CD4-positive, alpha-beta T cell treated with Interleukin-1 beta for 1 hour (primary cell): ENCODE measurements around the gene SPEF1.

Experiments used
- DNase-seq, 2 donors: peaks; one replicate each; pipeline ENCODE4 v3.0.0-alpha.2; 2020 to 2022

Gene SPEF1

DNA sequence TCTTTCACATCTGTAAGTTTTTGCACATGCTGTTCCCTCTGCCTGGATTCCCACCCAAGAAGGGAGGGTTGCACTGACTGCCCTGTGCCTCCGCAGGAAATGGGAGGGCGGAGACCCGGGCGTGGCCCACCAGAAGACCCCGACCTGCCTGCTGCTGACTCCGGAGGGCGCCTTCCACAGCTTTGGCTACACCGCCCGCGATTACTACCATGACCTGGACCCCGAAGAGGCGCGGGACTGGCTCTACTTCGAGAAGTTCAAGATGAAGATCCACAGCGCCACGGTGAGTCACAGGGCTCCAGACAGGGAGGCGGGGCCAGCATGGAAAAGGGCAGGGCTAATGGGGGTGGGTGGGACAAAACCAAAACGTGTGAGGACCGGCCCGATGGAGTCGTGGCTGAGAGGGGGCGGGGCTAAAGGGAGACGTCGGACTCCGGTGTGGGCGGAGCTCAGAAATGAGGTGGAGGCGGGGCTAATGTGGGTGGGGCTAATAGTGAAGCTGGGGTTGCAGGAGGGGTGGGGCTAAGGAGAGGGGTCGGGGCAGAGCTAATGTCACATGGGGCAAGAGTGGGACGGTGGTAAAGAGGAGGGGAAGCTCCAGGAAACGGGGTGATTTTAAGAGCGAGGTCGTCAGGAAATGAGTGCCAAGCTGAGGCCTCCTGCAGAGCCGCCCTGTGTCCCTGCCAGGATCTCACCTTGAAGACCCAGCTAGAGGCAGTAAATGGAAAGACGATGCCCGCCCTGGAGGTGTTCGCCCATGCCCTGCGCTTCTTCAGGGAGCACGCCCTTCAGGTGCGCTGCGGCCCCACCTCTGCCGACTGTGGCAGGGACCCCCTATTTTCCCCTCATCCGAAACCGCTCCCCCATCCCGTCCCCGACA lies 36.2 kb downstream of the SPEF1 start:
- peak; percentile 83 to 87 for DNase-seq

DNA sequence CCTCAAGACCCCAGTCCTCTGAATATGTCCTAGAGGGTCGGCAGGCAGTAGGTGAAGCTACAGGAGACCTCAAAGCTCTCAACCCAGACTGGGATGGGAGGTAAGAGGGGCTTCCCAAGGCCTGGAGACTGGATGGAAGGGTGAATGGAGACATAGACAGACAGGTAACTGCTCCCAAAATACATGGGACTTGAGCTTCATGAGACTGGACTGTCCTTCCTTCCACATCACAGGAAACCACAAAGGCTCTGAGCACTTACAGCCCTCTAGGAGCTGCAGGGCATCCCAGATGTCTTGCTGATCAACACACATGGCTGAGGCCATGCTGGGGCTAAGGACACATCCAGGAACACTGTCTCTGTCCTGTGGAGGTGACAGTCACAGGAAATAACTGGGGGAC lies 37.2 kb downstream of the SPEF1 start:
- no peak for DNase-seq

DNA sequence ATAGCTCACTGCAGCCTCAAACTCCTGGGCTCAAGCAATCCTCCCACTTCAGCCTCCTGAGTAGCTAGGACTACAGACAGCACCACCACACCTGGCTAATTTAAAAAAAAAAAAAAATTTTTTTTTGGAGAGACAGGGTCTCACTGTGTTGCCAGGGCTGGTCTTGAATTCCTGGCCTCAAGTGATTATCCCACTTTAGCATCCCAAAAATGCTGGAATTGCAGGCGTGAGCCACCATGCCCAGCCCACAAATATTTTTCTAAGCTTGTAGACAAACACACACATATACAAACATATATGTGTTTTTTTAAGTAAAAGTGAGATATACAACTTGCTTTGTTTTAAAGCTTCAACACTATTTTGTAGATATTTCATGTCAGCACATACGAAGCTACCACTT lies 38.0 kb downstream of the SPEF1 start:
- no peak for DNase-seq

DNA sequence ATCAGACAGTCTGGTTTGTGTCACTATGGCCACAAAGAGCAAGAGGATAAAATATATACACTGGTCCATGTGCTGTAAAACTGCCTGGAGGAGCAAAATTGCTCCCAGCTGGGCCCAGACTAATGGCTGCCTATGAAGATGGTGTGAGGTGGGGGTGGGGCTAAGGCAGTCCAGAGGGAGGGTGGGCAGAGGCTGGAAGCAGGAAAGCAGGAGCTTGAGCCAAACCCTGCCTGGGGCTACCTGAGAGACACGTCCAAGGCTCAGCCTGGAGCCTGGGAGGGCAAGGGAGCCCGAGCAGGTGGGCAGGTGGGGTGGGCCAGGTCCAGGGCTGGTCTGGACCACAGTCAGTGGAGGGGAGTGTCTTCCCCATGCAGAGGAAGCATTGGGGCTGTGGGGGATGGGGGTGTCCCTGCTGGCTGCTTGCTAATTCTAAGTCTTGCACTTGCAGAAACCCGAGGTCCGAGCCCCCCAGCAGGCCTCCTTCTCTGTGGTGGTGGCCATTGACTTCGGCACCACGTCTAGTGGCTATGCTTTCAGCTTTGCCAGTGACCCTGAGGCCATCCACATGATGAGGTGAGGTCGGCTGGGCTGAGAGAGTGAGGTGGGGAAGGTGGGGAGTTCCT lies 39.3 kb downstream of the SPEF1 start:
- DNase-seq = no peak

DNA sequence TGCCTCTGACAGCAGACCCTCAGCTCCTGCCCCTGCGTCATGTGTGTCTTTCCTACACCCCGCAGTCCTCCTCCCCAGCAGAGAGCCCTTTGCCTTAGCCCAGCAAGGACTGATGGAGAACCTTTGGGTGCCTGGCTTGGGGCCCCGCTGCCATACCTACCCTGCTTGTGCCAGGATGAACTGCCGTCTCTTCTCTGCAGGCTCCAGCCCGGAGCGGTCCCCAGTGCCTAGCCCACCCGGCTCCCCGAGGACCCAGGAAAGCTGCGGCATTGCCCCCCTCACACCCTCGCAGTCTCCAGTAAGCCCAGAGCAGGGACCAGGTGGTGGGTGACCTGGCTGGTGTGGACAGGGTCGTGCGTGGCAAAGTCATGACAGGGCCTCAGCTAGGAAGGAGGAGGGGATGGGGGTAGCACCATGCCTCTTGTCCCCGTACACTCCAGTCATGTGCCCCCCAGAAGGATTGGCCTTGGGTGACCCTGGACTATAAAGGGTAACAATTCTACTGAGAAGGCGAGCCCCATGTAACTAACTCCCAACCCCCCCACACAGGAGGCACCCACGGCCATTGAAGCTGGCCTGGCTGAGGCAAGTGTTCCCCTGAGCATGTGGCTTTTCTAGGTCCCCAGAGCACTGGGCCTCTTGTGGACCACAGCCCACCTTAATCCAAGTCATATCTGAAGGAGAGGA lies 40.5 kb downstream of the SPEF1 start:
- DNase-seq = no peak

DNA sequence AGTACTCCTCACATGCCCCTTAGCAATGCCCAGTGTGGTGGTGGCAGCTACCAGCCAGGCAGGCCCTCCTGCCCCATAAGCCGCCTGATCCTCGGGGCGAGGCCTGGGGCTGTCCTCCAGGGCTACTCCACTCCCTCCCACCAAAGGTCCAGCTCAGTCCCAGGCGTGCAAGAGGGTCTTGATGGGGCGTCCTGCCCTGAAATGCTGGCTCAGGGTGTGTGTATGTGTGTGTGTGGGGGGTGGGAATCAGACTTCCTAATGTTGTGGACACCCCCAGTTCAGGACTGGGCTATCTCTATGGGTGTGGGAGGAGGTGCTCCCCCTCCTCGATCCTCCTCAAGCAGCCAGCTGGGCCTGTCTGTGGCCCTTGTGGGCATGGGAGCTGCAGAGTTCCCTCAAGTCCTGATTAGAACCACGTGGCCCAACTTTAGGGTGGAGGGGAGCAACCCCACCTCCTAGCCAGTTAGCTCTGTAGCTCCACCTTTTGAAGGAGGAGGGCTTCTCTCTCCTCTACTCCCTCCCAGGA lies 41.3 kb downstream of the SPEF1 start:
- DNase-seq = no peak

DNA sequence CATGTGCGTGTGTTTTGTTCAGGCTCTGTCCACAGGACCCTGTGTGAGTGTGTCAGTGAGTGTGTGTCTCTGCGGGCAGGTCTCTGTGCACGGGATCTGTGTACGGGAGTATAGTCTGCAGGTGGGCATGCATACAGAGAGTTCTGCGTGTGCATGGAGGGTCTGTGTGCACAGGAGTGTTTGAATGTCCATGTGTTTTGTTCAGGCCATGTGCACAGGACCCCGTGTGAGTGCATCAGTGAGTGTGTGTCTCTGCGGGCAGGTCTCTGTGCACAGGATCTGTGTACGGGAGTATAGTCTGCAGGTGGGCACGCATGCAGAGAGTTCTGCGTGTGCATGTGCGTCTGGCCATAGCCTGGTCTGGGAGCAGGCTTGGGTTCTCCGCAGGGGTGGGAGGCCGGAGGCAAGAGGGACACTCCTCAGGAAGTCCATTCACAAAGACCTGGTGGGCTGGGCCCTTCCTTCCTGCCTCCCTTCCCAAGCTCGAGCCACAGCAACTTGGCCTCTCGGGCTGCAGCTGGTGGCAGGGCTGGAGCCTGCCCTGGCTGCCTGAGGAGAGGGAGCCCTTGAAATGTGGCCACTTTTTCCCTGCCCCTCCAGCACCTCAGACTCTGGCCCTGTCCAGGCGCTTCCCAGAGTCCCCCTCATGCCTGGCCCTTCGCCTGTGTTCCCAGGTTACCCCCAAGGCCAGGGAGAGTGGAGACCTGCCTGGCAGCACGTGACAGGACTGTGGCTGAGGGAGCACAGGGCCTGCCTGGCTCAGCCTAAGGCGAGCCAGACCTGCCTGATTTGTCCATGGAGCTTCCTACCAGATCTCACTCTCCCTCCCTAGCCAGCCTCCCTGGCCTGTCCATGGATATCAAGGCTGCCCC lies 42.0 kb downstream of the SPEF1 start:
- no peak for DNase-seq

DNA sequence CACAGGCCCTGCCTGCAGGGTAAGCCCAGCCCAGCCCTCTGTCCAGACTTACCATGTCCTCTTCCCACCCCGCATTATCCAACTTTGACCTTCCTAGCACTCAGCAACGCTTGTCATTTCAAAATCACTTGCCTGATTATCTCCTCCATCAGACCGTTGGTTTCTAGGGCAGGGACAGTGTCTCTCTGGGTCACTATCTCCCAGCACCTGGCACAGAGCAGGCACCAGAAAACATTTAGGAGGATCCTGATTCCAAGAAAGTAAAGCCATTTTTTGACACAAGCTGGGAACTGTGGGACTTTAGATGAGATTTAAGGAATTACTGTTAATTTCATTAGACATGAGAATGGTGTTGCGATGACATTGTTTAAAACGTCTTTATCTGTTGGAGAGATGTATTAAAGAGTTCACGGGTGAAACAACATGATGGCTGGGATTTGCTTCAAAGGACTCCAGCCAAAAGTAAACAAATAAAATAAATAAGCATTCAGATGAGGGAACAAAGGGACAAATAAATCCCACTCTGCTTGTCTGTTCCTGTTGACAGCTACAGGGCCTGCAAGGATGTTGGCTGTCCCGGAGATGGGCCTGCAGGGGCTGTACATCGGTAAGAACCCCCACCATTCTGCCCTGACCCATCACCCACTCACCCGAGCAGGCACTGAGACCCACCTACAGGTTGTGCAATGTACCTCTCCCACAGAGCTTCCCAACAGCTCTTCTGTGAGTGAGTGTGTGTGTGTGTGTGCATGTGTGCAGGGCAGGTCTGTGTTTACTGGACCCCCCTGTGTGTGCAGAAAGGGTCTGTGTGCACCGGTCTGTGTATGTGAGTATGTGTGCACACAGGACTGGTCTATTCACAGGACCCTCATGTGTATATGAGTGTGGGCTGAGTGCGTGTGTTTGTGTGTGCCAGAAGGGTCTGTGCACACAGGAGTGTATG lies 42.9 kb downstream of the SPEF1 start:
- DNase-seq = no peak

DNA sequence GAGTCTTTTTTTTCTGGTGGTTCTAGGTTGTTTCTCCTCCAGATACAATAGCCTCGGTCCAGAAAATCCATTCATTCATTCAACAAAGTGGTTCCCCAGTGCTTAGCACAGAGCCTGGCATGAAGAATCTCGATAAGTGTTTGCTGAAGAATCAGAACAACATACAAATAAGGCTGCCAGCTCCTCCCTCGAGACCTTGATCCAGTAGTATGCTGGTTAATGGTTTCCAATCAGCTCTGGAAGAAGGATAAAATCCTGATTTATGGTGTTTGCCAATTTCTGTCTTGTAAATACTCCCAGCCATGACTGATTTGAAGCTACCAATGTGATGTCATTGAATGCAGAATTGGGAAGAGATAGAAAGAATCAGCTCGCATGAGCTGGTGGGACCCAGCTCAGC lies 45.5 kb downstream of the SPEF1 start:
- no peak for DNase-seq

DNA sequence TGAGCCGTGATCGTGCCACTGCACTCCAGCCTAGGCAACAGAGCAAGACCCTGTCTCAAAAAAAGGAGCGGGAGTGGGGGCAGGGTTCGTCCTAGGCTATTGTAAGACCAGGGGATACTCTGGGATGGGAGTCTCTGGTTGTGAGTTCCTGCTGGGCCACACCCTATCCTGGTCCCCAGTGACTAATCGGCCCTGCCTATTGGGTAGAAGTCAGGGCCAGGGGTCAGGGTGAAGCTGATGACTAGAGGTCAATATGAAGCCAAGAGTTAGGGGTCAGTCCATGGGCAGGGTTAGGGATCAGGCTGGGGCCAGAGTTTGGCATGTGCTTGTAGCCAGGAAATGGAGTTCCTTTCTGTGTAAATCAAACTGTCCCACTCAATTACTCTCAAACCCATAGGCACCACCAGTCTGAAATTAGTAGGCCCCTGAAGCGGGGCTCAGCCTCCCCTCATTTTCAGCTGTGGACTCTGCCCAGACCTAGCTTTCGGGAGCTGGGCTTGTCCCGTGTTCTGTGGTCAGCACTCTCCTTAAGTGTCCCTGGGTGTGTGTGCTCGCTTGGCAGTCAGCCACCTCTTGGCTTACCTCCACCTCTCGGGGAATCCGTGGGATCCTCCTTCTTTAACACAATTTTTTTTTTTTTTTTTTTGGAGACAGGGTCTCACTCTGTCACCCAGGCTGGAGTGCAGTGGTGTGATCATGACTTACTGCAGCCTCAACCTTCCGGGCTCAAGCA lies 47.0 kb downstream of the SPEF1 start:
- no peak for DNase-seq

DNA sequence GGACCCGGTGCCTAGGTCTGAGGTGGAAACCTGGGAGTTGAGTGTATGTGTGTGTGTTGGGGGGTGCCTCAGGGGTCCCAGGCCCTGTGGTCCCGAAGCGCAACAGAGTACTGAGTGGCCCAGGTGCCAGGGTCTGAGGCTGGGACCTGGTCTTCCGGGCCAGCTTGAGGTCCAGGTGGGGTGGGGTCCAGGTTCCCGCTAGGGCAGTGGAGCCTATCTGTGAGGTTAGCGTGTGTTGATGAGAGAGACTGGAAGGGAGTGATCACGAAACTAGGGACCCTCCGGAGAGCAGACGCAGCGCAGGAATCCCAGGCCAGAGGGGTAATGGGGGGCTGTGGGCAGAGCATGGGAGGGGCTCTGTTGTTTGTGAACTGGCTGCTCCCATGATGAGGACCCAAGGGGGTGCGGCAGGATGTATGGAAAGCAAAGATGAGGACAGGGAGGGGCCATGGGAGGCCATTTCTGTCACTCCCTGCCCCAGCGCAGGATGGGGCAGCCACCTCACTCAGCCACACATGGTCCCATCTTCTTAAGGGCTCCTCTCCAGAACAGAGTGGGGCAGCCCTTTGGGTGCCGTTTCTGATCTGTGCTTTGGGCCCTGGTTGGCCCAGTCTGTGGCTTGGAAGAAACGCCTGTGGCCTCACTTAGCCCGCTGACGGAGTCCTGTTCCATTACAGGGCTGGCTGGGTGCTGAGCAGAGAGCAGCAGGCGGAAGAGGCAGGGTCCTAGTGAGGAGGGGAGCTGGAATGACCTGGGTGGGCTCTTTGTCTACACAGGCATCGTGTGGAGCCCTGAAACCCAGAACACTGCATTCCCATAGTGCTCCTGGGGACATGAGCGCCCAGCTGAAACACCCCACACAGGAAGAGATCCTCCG lies 47.9 kb downstream of the SPEF1 start:
- no peak for DNase-seq

DNA sequence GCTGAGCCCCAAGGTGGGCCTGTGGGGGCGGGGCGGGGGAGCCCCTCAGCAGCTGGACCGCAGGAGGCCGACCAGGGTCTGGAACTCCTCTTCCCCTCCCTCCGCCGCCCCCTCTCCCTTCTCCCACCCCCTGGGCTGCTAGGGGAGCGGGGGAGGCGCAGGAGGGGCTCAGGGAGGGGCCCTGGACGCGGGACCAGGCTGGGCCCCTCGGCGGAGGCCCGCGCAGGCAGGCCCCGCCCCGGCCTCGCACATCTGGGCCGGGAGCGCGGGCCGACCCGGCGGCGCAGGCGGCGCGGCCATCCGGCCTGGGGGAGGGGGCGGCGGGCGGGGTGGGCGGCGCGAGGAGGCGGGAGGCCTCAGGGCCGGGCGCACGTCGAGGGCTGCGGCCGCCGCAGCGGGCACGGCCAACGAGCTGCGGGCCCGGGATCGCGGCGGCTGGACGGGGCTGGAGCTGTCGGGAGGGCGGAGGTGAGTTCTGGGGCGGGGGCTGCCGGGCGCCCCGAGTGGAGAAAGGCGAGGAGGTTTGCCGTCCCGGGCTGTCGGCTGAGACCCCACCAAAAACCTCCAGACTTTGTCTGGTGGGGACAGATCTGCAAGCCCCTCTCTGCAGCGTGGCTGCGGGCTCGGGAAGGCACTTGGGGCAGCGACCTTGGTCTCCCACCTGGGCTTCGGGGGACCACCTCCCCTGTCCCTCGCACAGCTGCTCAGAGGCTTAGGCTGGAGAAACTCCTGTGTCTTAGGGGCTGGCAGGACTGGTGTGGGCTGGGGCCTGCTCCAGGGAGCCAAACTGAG lies 48.7 kb downstream of the SPEF1 start, which contains the start of gene HSPA12B:
Gene HSPA12B (plus strand): TSS at position 359 of the 792 bp plus-strand sequence. CDS start 5,990 bp downstream, outside the sequence.
- no peak for DNase-seq

DNA sequence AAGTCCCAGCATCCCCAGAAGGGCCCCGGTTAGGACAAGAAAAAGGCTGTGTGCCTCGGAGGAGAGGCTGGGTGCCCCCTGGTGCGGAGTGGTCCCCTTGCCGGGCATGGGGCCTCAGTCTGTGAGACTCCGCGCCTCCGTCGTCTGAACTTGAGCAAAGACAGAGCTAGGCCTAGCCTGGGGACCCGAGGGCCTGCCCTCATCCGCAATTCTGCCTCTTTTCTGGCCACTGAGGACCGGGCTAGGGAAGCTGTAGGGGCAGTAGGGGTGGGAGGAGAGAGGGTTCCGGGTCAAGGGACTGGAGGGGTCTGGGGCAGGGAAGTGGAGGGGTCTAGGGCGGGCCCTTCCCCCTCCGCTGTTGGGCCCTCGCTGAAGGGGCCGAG lies 49.3 kb downstream of the SPEF1 start:
- DNase-seq = no peak

DNA sequence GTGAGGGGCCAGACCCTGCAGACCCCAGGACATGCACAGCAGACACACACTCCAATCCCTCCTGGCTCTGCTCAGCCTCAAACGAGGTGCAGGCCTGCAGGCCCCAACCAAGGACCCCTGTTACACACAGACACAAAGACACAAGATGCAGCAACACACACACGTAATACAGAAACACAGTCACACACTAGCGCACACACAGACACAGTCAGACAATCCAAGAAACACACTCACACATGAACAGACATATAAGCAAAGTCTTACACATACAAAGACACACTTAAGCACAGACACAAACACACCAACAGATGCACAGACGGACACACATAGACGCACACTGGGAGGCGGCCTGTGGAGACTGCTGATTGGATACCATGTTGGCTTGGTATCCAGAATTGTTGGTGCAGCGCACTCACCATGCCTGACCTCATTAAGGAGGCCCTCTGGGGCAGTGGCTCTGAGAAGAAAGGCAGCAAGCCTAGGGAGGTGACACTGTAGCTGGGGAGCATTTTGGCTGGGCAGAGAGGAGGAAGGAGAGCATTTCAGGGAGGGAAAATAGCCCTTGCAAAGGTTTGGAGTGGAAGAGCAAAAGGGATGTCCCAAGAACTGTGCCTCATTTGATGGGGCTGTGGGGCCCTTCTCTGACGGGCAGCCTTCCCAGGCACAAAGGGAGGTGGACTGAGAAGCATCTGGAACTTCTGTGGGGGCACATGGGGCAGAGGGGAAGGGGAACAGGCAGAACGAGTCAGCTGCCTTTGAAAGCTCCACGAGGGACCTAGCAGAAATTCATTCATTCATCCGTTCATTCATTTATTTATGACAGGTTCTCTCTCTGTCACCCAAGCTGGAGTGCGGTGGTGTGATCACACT lies 50.2 kb downstream of the SPEF1 start:
- DNase-seq = no peak

DNA sequence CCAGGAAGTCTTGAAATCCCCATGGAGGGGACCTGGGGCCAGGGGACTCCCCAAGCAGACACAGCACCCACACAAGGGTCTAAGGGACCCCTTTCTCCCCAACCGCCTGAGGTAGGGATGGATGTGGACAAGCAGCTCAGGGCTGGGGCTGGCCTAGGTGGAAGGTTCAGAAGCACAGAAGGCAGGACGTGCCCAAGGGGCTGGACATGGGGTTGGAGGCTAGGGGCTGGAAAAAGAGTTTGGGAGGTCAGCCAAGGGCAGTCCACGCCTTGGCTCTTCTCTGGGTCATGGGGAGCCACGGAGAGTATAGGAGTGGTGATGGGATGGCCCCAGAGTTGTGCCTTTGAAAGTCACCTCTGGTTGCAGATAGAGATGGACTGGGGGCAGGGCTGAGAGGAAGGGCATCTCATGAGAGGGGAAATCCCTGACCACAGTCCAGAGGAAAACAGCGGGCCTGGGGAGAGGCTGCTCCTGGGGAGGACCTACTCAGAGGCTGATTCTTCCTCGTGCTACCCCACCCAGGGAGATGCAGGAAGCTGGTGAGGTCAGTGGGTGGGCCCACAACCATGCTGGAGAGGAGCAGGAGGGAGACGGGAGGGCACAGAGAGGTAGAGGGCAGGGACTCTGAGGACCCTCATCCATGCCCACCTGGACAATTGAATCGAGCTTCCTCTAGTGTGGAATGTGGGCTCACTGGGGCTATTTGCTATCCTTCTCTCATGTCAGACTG lies 51.3 kb downstream of the SPEF1 start:
- DNase-seq = no peak

DNA sequence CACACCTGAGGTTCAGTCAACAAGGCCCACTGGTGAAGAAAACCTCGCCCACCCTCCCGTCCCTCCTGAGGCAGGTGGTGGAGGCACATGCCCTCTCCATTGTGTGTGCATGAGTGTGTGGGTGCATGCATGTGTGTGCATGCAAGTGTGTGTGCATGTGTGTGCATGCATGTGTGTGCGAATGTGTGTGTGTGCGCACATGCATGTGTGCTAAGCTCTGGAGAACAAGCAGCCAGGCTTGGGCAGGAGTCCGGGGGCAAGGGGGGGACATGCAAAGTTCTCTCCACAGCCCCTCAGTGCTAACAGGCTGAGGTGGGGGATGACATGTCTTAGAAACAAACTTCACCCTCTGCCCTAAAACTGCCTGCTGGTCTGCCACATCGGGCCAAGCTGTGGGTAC lies 51.9 kb downstream of the SPEF1 start:
- DNase-seq = no peak

DNA sequence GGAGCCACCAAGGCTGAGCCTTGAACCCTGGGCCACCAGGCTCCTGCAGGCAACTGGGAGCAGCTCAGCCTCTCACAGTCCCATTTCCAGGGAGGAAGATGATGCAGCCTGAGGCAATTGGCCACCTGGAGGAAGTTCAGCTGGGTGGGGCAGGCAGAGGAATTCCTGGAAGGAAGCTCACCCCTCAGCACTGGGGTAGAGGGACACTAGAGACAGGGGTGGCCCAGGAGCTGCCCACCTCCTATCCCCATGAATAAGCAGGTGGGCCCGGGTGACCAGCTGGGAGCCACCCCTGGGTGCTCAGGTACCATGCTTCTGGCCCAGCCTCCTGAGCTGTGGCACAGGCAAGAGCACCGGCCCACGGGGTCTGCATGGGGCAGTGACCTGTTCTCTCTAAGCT lies 52.4 kb downstream of the SPEF1 start:
- no peak for DNase-seq
